Effector memory CD8-positive, alpha-beta T cell (primary cell): ENCODE measurements around the gene HSBP1L1.

Source experiments
- ATAC-seq: fragments of 150-1000 bp; cut with Tn5 transposase; replicated peaks from 2 replicates; pipeline ENCODE4 v1.10.0; 2021; ENCODE audit warnings: mild to moderate bottlenecking, moderate library complexity
- DNase-seq, 3 experiments: peaks; one replicate each; pipeline ENCODE4 v3.0.0; 2021
- H3K27ac Mint-ChIP-seq, 2 donors: one replicate each; pipeline ENCODE4 v1.8.0; 2022; ENCODE audit warnings: mild to moderate bottlenecking in 2 of 2, mixed read lengths in 2 of 2, moderate library complexity in 2 of 2
- H3K27me3 Mint-ChIP-seq, 2 donors: one replicate each; pipeline ENCODE4 v1.8.0; 2022; ENCODE audit warnings: mixed read lengths in 2 of 2
- H3K36me3 Mint-ChIP-seq: one replicate; pipeline ENCODE4 v1.8.0; 2022; ENCODE audit warnings: mild to moderate bottlenecking, moderate library complexity, mixed read lengths; ENCODE audit not compliant: insufficient read depth
- H3K4me1 Mint-ChIP-seq, 2 donors: one replicate each; pipeline ENCODE4 v1.8.0; 2022; ENCODE audit warnings: low read depth in 2 of 2, mixed read lengths in 2 of 2
- H3K4me3 Mint-ChIP-seq, 2 donors: one replicate each; pipeline ENCODE4 v1.8.0; 2022; ENCODE audit warnings: mild to moderate bottlenecking in 2 of 2, mixed read lengths in 2 of 2, moderate library complexity in 2 of 2
- H3K9me3 Mint-ChIP-seq, 2 donors: one replicate each; pipeline ENCODE4 v1.8.0; 2022; ENCODE audit warnings: mixed read lengths in 2 of 2

The HSBP1L1 gene

GRCh38 chr18:79963658-79964329 lies 649 bp upstream of the HSBP1L1 start:
- Mint-ChIP-seq H3K4me3 (peak overlapping the region; percentile 78 to 83), H3K4me1 (peaks cover 20 to 22% of the 10 kb centered on the region in 2 donors), H3K27me3 (peaks cover 0 to 9% of the 10 kb centered on the region in 2 donors), H3K27ac (peak overlapping the region; percentile 82 to 97), H3K9me3 (no peaks in the 10 kb centered on the region), H3K36me3 (peaks cover 12% of the 10 kb centered on the region)
- DNase-seq (no peak), ATAC-seq (no peak)

- Mint-ChIP-seq H3K36me3 (peaks cover 12% of the 10 kb centered on the region), H3K4me3 (peak overlapping the region; percentile 69 to 79), H3K27ac (peak overlapping the region; percentile 6 to 29), H3K9me3 (no peaks in the 10 kb centered on the region), H3K27me3 (peaks cover 0 to 9% of the 10 kb centered on the region in 2 donors), H3K4me1 (peaks cover 22 to 24% of the 10 kb centered on the region in 2 donors)
- peak; percentile 21 for ATAC-seq
- DNase-seq, result no peak
Observed at GRCh38 chr18:79965119-79965902, 868 bp downstream of the HSBP1L1 start.

- no peak for ATAC-seq
- no peak for DNase-seq
- peaks cover 33% of the 10 kb centered on the region for H3K36me3 Mint-ChIP-seq
- H3K4me3 Mint-ChIP-seq, result no peak overlapping the region
- H3K27me3 Mint-ChIP-seq, result no peaks in the 10 kb centered on the region
- H3K27ac Mint-ChIP-seq, result peak overlapping the region; percentile 84
- H3K4me1 Mint-ChIP-seq, result peaks cover 17 to 19% of the 10 kb centered on the region in 2 donors
- no peaks in the 10 kb centered on the region for H3K9me3 Mint-ChIP-seq
Observed at GRCh38 chr18:79970419-79971133, 6.1 kb downstream of the HSBP1L1 start.

- Mint-ChIP-seq H3K27me3 (no peaks in the 10 kb centered on the region), H3K4me1 (peaks cover 21 to 23% of the 10 kb centered on the region in 2 donors), H3K27ac (peak overlapping the region; percentile 84), H3K9me3 (no peaks in the 10 kb centered on the region), H3K4me3 (peak overlapping the region in 1 of 2 donors; percentile 8), H3K36me3 (peaks cover 33% of the 10 kb centered on the region)
- DNase-seq (no peak), ATAC-seq (peak; percentile 76)
Observed at GRCh38 chr18:79971211-79971952, 6.9 kb downstream of the HSBP1L1 start.

- Mint-ChIP-seq H3K4me3 (peak overlapping the region in 1 of 2 donors; percentile 14), H3K27ac (peak overlapping the region; percentile 84), H3K27me3 (no peaks in the 10 kb centered on the region), H3K4me1 (peaks cover 21 to 23% of the 10 kb centered on the region in 2 donors), H3K9me3 (no peaks in the 10 kb centered on the region), H3K36me3 (peaks cover 33% of the 10 kb centered on the region)
- DNase-seq (no peak), ATAC-seq (no peak)
Observed at GRCh38 chr18:79971986-79972385, 7.5 kb downstream of the HSBP1L1 start.

- DNase-seq, result no peak
- peaks cover 21 to 23% of the 10 kb centered on the region in 2 donors for H3K4me1 Mint-ChIP-seq
- H3K27me3 Mint-ChIP-seq, result no peaks in the 10 kb centered on the region
- H3K9me3 Mint-ChIP-seq, result no peaks in the 10 kb centered on the region
- ATAC-seq, result no peak
- no peak overlapping the region for H3K27ac Mint-ChIP-seq
- no peak overlapping the region for H3K4me3 Mint-ChIP-seq
- peaks cover 33% of the 10 kb centered on the region for H3K36me3 Mint-ChIP-seq
Observed at GRCh38 chr18:79972720-79973119, 8.3 kb downstream of the HSBP1L1 start.

GRCh38 chr18:79973517-79973916 lies 9.1 kb downstream of the HSBP1L1 start:
- Mint-ChIP-seq H3K27me3 (no peaks in the 10 kb centered on the region), H3K4me1 (peaks cover 22 to 27% of the 10 kb centered on the region in 2 donors), H3K9me3 (no peaks in the 10 kb centered on the region), H3K4me3 (no peak overlapping the region), H3K27ac (no peak overlapping the region), H3K36me3 (peaks cover 29% of the 10 kb centered on the region)
- ATAC-seq (no peak), DNase-seq (no peak)

GRCh38 chr18:79974025-79974654 lies 9.7 kb downstream of the HSBP1L1 start:
- H3K9me3 Mint-ChIP-seq, result no peaks in the 10 kb centered on the region
- ATAC-seq (no peak), DNase-seq (no peak)
- peaks cover 23 to 28% of the 10 kb centered on the region in 2 donors for H3K4me1 Mint-ChIP-seq
- H3K4me3 Mint-ChIP-seq, result no peak overlapping the region
- H3K36me3 Mint-ChIP-seq, result peaks cover 33% of the 10 kb centered on the region
- no peaks in the 10 kb centered on the region for H3K27me3 Mint-ChIP-seq
- no peak overlapping the region for H3K27ac Mint-ChIP-seq

- Mint-ChIP-seq H3K36me3 (peaks cover 40% of the 10 kb centered on the region), H3K27ac (peak overlapping the region in 1 of 2 donors; percentile 36), H3K4me1 (peaks cover 23 to 36% of the 10 kb centered on the region in 2 donors), H3K9me3 (no peaks in the 10 kb centered on the region), H3K4me3 (no peak overlapping the region), H3K27me3 (no peaks in the 10 kb centered on the region)
- no peak for DNase-seq
- no peak for ATAC-seq
Observed at GRCh38 chr18:79975043-79975442, 10.6 kb downstream of the HSBP1L1 start.

- Mint-ChIP-seq H3K27me3 (no peaks in the 10 kb centered on the region), H3K36me3 (peaks cover 40% of the 10 kb centered on the region), H3K4me3 (no peak overlapping the region), H3K9me3 (no peaks in the 10 kb centered on the region), H3K4me1 (peaks cover 28 to 35% of the 10 kb centered on the region in 2 donors), H3K27ac (peak overlapping the region; percentile 31 to 73)
- ATAC-seq, result no peak
- no peak for DNase-seq
Observed at GRCh38 chr18:79975985-79976680, 11.7 kb downstream of the HSBP1L1 start.

- DNase-seq (no peak), ATAC-seq (no peak)
- Mint-ChIP-seq H3K36me3 (peaks cover 20% of the 10 kb centered on the region), H3K27me3 (no peaks in the 10 kb centered on the region), H3K4me3 (no peak overlapping the region), H3K4me1 (peaks cover 48 to 56% of the 10 kb centered on the region in 2 donors), H3K9me3 (no peaks in the 10 kb centered on the region), H3K27ac (peak overlapping the region; percentile 19 to 44)
Observed at GRCh38 chr18:79979843-79980242, 15.4 kb downstream of the HSBP1L1 start.

GRCh38 chr18:79980585-79980984 lies 16.1 kb downstream of the HSBP1L1 start:
- no peak overlapping the region for H3K4me3 Mint-ChIP-seq
- H3K4me1 Mint-ChIP-seq, result peaks cover 51 to 61% of the 10 kb centered on the region in 2 donors
- ATAC-seq, result no peak
- no peaks in the 10 kb centered on the region for H3K27me3 Mint-ChIP-seq
- peaks cover 27% of the 10 kb centered on the region for H3K36me3 Mint-ChIP-seq
- no peak for DNase-seq
- no peaks in the 10 kb centered on the region for H3K9me3 Mint-ChIP-seq
- H3K27ac Mint-ChIP-seq, result no peak overlapping the region
